SK-N-SH (cell line): ENCODE data around the gene SH3PXD2A. TPM values are rescaled to one million over a fixed set of nuclear protein-coding genes. Genes with fewer than 3 reads are reported as not detected.

Source experiments
- CTCF ChIA-PET: fragments of 300-600, 350-600 bp; formaldehyde crosslinking; extraction: SDS; loops from one replicate; lab custom pipeline; 2021; lab: Yijun Ruan, JAX
- POLR2A ChIA-PET: fragments of 350-600 bp; sonication (Branson Sonifier 250); formaldehyde crosslinking; extraction: SDS; loops from one replicate; lab custom pipeline; 2020; ENCODE audit warnings: antibody characterized with exemption, inconsistent platforms; lab: Yijun Ruan, JAX
- DNase-seq: peaks from one replicate; pipeline ENCODE4 v3.0.0; 2012
- H2AFZ ChIP-seq: fragments of 200-600 bp; sonication (generic); 2 replicates; pipeline ENCODE4 v1.8.1; 2016; ENCODE audit warnings: antibody characterized with exemption, mild to moderate bottlenecking, low read depth
- H3F3A ChIP-seq: fragments of 200-600 bp; sonication (generic); replicated peaks from 2 replicates; pipeline ENCODE3; 2016; ENCODE audit warnings: antibody characterized with exemption, mild to moderate bottlenecking; ENCODE audit not compliant: insufficient read depth
- H3K27ac ChIP-seq, 2 experiments: fragments of 200-500 bp in 1 of 2; fragments of 200-600 bp in 1 of 2; sonication (Bioruptor generic) in 1 of 2; sonication (generic), shearing (Covaris generic) in 1 of 2; 2 replicates each; pipeline versions ENCODE4 v1.5.1 to v1.6.1; 2014 to 2016; ENCODE audit warnings: low read depth in 2 of 2, inconsistent platforms in 1 of 2, low read length in 1 of 2, mild to moderate bottlenecking in 1 of 2, mixed read lengths in 1 of 2
- H3K27me3 ChIP-seq: fragments of 200-600 bp; sonication (generic), shearing (Covaris generic); 2 replicates; pipeline ENCODE4 v1.6.1; 2016; ENCODE audit warnings: mixed run types; ENCODE audit not compliant: insufficient read depth
- H3K36me3 ChIP-seq, 2 experiments: fragments of 200-500 bp in 1 of 2; fragments of 200-600 bp in 1 of 2; sonication (Bioruptor generic) in 1 of 2; sonication (generic) in 1 of 2; replicated peaks in 1 of 2; 2 replicates each; pipeline versions ENCODE3 to v1.5.1; 2014 to 2016; ENCODE audit warnings: low read length in 1 of 2, mild to moderate bottlenecking in 1 of 2; ENCODE audit not compliant: insufficient read depth in 2 of 2, control insufficient read depth in 1 of 2
- H3K4me1 ChIP-seq, 2 experiments: fragments of 200-500 bp in 1 of 2; fragments of 200-600 bp in 1 of 2; sonication (Bioruptor generic) in 1 of 2; sonication (generic), shearing (Covaris generic) in 1 of 2; 2 replicates each; pipeline versions ENCODE4 v1.5.1 to v1.6.1; 2014 to 2016; ENCODE audit warnings: low read depth in 1 of 2, low read length in 1 of 2, mixed run types in 1 of 2; ENCODE audit not compliant: insufficient read depth in 2 of 2, control insufficient read depth in 1 of 2
- H3K4me2 ChIP-seq: fragments of 200-600 bp; sonication (generic), shearing (Covaris generic); 2 replicates; pipeline ENCODE4 v1.6.1; 2017; ENCODE audit warnings: mixed run types
- H3K4me3 ChIP-seq, 2 experiments: fragments of 200-500 bp in 1 of 2; fragments of 200-600 bp in 1 of 2; sonication (Bioruptor generic) in 1 of 2; sonication (generic), shearing (Covaris generic) in 1 of 2; 2 replicates each; pipeline versions ENCODE4 v1.5.1 to v1.8.1; 2014 to 2016; ENCODE audit warnings: low read depth in 2 of 2, inconsistent platforms in 1 of 2, low read length in 1 of 2, mild to moderate bottlenecking in 1 of 2, mixed read lengths in 1 of 2, moderate library complexity in 1 of 2
- H3K79me2 ChIP-seq: fragments of 200-600 bp; sonication (generic); 2 replicates; pipeline ENCODE4 v1.8.1; 2017; ENCODE audit warnings: mild to moderate bottlenecking; ENCODE audit not compliant: insufficient read depth
- H3K9ac ChIP-seq: fragments of 200-600 bp; sonication (generic); 2 replicates; pipeline ENCODE4 v1.6.1; 2017; ENCODE audit warnings: mixed run types
- H3K9me2 ChIP-seq: fragments of 200-600 bp; sonication (generic); 2 replicates; pipeline ENCODE4 v1.6.1; 2017; ENCODE audit warnings: mixed run types
- H3K9me3 ChIP-seq: fragments of 200-600 bp; sonication (generic); 2 replicates; pipeline ENCODE4 v1.6.1; 2017; ENCODE audit warnings: mixed run types, mild to moderate bottlenecking, moderate library complexity
- H4K20me1 ChIP-seq: fragments of 200-600 bp; sonication (generic); 2 replicates; pipeline ENCODE4 v1.6.1; 2017; ENCODE audit warnings: mild to moderate bottlenecking, mixed run types; ENCODE audit not compliant: insufficient read depth
- CHD2 ChIP-seq: fragments of 150-350 bp; IDR thresholded peaks from 2 replicates; pipeline ENCODE4 v1.6.1; 2018; ENCODE audit warnings: low read length; ENCODE audit not compliant: partially characterized antibody
- ELF1 ChIP-seq: IDR thresholded peaks from 2 replicates; pipeline ENCODE4 v1.4.0; 2012
- EP300 ChIP-seq, 2 experiments: IDR thresholded peaks; 2 replicates each; pipeline versions ENCODE4 v1.4.0 to v1.6.1; 2012; ENCODE audit warnings: borderline replicate concordance in 1 of 2, low read depth in 1 of 2, low read length in 1 of 2
- EZH2phosphoT487 ChIP-seq: fragments of 200-600 bp; sonication (generic); IDR thresholded peaks from 2 replicates; pipeline ENCODE4 v1.6.1; 2017; ENCODE audit warnings: low read depth, mixed run types, mild to moderate bottlenecking, antibody characterized with exemption, moderate library complexity, borderline replicate concordance
- FOXJ3 ChIP-seq: sonication (generic); formaldehyde crosslinking; IDR thresholded peaks from 2 replicates; pipeline ENCODE4 v1.5.1; 2020; ENCODE audit warnings: mild to moderate bottlenecking, missing genetic modification reagents
- GABPA ChIP-seq: IDR thresholded peaks from 2 replicates; pipeline ENCODE4 v1.4.0; 2012; ENCODE audit warnings: low read depth, mild to moderate bottlenecking
- GATA2 ChIP-seq: sonication (generic); formaldehyde crosslinking; IDR thresholded peaks from 2 replicates; pipeline ENCODE4 v1.5.0; 2020; ENCODE audit warnings: mild to moderate bottlenecking, missing genetic modification reagents
- MEF2A ChIP-seq: IDR thresholded peaks from 2 replicates; pipeline ENCODE4 v1.4.0; 2012; ENCODE audit warnings: low read depth, borderline replicate concordance
- MXI1 ChIP-seq: IDR thresholded peaks from 2 replicates; pipeline ENCODE4 v1.6.1; 2012; ENCODE audit warnings: mild to moderate bottlenecking, low read depth, low read length, improper control_type of control experiment
- NRF1 ChIP-seq: IDR thresholded peaks from 2 replicates; pipeline ENCODE4 v1.6.1; 2012; ENCODE audit warnings: low read depth, mild to moderate bottlenecking, low read length
- POLR2AphosphoS5 ChIP-seq: IDR thresholded peaks from 2 replicates; pipeline ENCODE4 v1.6.1; 2012; ENCODE audit warnings: low read depth, low read length
- RFX5 ChIP-seq: IDR thresholded peaks from 2 replicates; pipeline ENCODE4 v1.6.1; 2012; ENCODE audit warnings: mild to moderate bottlenecking, improper control_type of control experiment, low read length
- SIN3A ChIP-seq: IDR thresholded peaks from 2 replicates; pipeline ENCODE4 v1.6.1; 2012; ENCODE audit warnings: low read depth, mild to moderate bottlenecking, low read length, moderate library complexity, borderline replicate concordance
- SMC3 ChIP-seq: IDR thresholded peaks from 2 replicates; pipeline ENCODE4 v1.6.1; 2012; ENCODE audit warnings: low read depth, low read length, improper control_type of control experiment
- TAF1 ChIP-seq: IDR thresholded peaks from 2 replicates; pipeline ENCODE4 v1.6.1; 2012; ENCODE audit warnings: low read depth, mild to moderate bottlenecking, low read length, moderate library complexity, borderline replicate concordance
- TCF12 ChIP-seq: IDR thresholded peaks from 2 replicates; pipeline ENCODE4 v1.4.0; 2012
- YY1 ChIP-seq: IDR thresholded peaks from 2 replicates; pipeline ENCODE4 v1.4.0; 2012; ENCODE audit warnings: low read depth, mild to moderate bottlenecking
- ZBTB33 ChIP-seq: IDR thresholded peaks from 2 replicates; pipeline ENCODE4 v1.4.0; 2012; ENCODE audit warnings: low read depth, borderline replicate concordance
- WGBS: methylation state at CpG from one replicate; pipeline ENCODE4 v1.1.6; 2017; ENCODE audit warnings: low lambda C conversion rate; 5-methylcytosine and 5-hydroxymethylcytosine counted together
- polyA plus RNA-seq, 3 experiments: library from polyadenylated mRNA; depleted of rRNA; stranded (reverse); fragments of >200 nt; gene quantifications; 2 replicates each; pipeline ENCODE4 v1.2.3, GENCODE V29; 2012
- TF ChIP-seq, protein P1 (sequence below): fragments of 200-600 bp; sonication (generic); IDR thresholded peaks from 2 replicates; pipeline ENCODE4 v1.6.1; 2017; ENCODE audit warnings: antibody characterized with exemption, mild to moderate bottlenecking, moderate library complexity
- TF ChIP-seq, protein P2 (sequence below): IDR thresholded peaks from 2 replicates; pipeline ENCODE4 v1.4.0; 2012; ENCODE audit warnings: low read depth, borderline replicate concordance

The SH3PXD2A gene
- polyA plus RNA-seq, 1 of the 3 experiments (the other 2 are of a cell fraction) = 2.5 TPM

GRCh38 chr10:103834436-103835095, 20.8 kb downstream of the SH3PXD2A start:
- H3K4me2 ChIP-seq = no peak overlapping the region
- no peak overlapping the region for H3K9ac ChIP-seq
- H3K4me1 ChIP-seq = peaks cover 15 to 35% of the 10 kb centered on the region in 2 experiments; a peak in 2 of 4 replicates
- H3K9me2 ChIP-seq = no peaks in the 10 kb centered on the region
- 0 out of 2 replicates have a peak, but pooled peaks cover 3% of the 10 kb centered on the region for H4K20me1 ChIP-seq
- CTCF ChIA-PET = interaction anchor here (1.1 to 1.3 kb wide), 2 partner anchors 8 to 12 kb away, joined by 3 read pairs; no protein-coding TSS in a partner anchor
- H3F3A ChIP-seq = no peaks in the 10 kb centered on the region
- no peaks in the 10 kb centered on the region for H3K36me3 ChIP-seq
- 72% methylated on average over 5 of the region's 5 CpGs for WGBS
- POLR2A ChIA-PET = no interaction called here
- DNase-seq = no peak
- no peak for TF ChIP-seq SMC3
- no peak for TF ChIP-seq MEF2A
- TF ChIP-seq GABPA = no peak
- TF ChIP-seq NRF1 = no peak
- TF ChIP-seq, protein P1, sequence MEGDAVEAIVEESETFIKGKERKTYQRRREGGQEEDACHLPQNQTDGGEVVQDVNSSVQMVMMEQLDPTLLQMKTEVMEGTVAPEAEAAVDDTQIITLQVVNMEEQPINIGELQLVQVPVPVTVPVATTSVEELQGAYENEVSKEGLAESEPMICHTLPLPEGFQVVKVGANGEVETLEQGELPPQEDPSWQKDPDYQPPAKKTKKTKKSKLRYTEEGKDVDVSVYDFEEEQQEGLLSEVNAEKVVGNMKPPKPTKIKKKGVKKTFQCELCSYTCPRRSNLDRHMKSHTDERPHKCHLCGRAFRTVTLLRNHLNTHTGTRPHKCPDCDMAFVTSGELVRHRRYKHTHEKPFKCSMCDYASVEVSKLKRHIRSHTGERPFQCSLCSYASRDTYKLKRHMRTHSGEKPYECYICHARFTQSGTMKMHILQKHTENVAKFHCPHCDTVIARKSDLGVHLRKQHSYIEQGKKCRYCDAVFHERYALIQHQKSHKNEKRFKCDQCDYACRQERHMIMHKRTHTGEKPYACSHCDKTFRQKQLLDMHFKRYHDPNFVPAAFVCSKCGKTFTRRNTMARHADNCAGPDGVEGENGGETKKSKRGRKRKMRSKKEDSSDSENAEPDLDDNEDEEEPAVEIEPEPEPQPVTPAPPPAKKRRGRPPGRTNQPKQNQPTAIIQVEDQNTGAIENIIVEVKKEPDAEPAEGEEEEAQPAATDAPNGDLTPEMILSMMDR = no peak
- no peak for TF ChIP-seq CHD2
- no peak for TF ChIP-seq EP300 (IDR thresholded peaks at IDR 0.05; ENCODE audit: borderline replicate concordance in 1 of 2, low read depth in 1 of 2, low read length in 1 of 2)
- TF ChIP-seq MXI1 = no peak
- TF ChIP-seq FOXJ3 (CRISPR knock-in tag) = no peak
- TF ChIP-seq YY1 = no peak
- TF ChIP-seq GATA2 = no peak
- TF ChIP-seq POLR2AphosphoS5 = no peak
- TF ChIP-seq EZH2phosphoT487 = no peak
- TF ChIP-seq ZBTB33 = no peak
- no peak for TF ChIP-seq SIN3A
- TF ChIP-seq, protein P2, sequence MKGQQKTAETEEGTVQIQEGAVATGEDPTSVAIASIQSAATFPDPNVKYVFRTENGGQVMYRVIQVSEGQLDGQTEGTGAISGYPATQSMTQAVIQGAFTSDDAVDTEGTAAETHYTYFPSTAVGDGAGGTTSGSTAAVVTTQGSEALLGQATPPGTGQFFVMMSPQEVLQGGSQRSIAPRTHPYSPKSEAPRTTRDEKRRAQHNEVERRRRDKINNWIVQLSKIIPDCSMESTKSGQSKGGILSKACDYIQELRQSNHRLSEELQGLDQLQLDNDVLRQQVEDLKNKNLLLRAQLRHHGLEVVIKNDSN = no peak
- no peak for TF ChIP-seq TCF12
- no peak for TF ChIP-seq ELF1
- TF ChIP-seq RFX5 = no peak
- no peak for TF ChIP-seq TAF1
- no peaks in the 10 kb centered on the region for H3K9me3 ChIP-seq
- H2AFZ ChIP-seq = no peak overlapping the region
- H3K79me2 ChIP-seq = peaks cover 23% of the 10 kb centered on the region
- H3K27me3 ChIP-seq = no peaks in the 10 kb centered on the region
- no peak overlapping the region for H3K4me3 ChIP-seq
- H3K27ac ChIP-seq = no peak overlapping the region; a peak in 1 of 4 replicates
